Loucy (cell line): ENCODE data around the gene ADAM22.

ENCODE experiments used
- H2AFZ ChIP-seq: fragments of 200-600 bp; sonication (generic); 2 replicates; pipeline ENCODE4 v1.6.0; 2016; ENCODE audit warnings: antibody characterized with exemption, mild to moderate bottlenecking, low read length, moderate library complexity
- H3F3A ChIP-seq: fragments of 200-600 bp; 2 replicates; pipeline ENCODE4 v1.6.0; 2016; ENCODE audit warnings: antibody characterized with exemption, low read depth, mild to moderate bottlenecking
- H3K27me3 ChIP-seq: fragments of 200-600 bp; sonication (generic); 2 replicates; pipeline ENCODE4 v1.6.1; 2014; ENCODE audit warnings: low read length, mild to moderate bottlenecking; ENCODE audit not compliant: insufficient read depth, poor library complexity, severe bottlenecking
- H3K36me3 ChIP-seq: fragments of 200-600 bp; sonication (generic); 2 replicates; pipeline ENCODE4 v1.6.1; 2016; ENCODE audit warnings: low read length; ENCODE audit not compliant: insufficient read depth
- H3K4me1 ChIP-seq: fragments of 200-600 bp; sonication (generic); 2 replicates; pipeline ENCODE4 v1.5.1; 2014; ENCODE audit warnings: low read length, mild to moderate bottlenecking; ENCODE audit not compliant: insufficient read depth, poor library complexity, severe bottlenecking
- H3K4me2 ChIP-seq: fragments of 200-600 bp; sonication (generic); 2 replicates; pipeline ENCODE4 v1.6.0; 2014; ENCODE audit warnings: antibody characterized with exemption, low read length, low read depth, mild to moderate bottlenecking; ENCODE audit not compliant: poor library complexity, severe bottlenecking
- H3K4me3 ChIP-seq: fragments of 200-600 bp; sonication (generic); 2 replicates; pipeline ENCODE4 v1.5.1; 2014; ENCODE audit warnings: low read length, mild to moderate bottlenecking, mixed read lengths; ENCODE audit not compliant: poor library complexity, severe bottlenecking
- H3K79me2 ChIP-seq: fragments of 200-600 bp; sonication (generic); 2 replicates; pipeline ENCODE4 v1.6.1; 2014; ENCODE audit warnings: low read length; ENCODE audit not compliant: insufficient read depth
- H3K9ac ChIP-seq: fragments of 200-600 bp; sonication (generic); 2 replicates; pipeline ENCODE4 v1.6.0; 2014; ENCODE audit warnings: mild to moderate bottlenecking, low read depth, low read length, moderate library complexity; ENCODE audit not compliant: poor library complexity, severe bottlenecking
- H3K9me2 ChIP-seq: fragments of 200-600 bp; sonication (generic); replicated peaks from 2 replicates; pipeline ENCODE4 v1.6.1; 2016; ENCODE audit warnings: low read depth, low read length, mixed read lengths
- H3K9me3 ChIP-seq: fragments of 200-600 bp; sonication (generic); 2 replicates; pipeline ENCODE4 v1.6.1; 2014; ENCODE audit warnings: mild to moderate bottlenecking, antibody characterized with exemption, low read length, low read depth; ENCODE audit not compliant: insufficient read depth
- H4K20me1 ChIP-seq: fragments of 200-600 bp; sonication (generic); 2 replicates; pipeline ENCODE4 v1.6.0; 2014; ENCODE audit warnings: antibody characterized with exemption, low read length, mild to moderate bottlenecking; ENCODE audit not compliant: insufficient read depth, poor library complexity, severe bottlenecking
- EZH2phosphoT487 ChIP-seq: fragments of 200-600 bp; IDR thresholded peaks from 2 replicates; pipeline ENCODE4 v1.6.1; 2018; ENCODE audit warnings: antibody characterized with exemption, mild to moderate bottlenecking, moderate library complexity, borderline replicate concordance
- TF ChIP-seq, protein P1 (sequence below): fragments of 200-600 bp; sonication (generic); conservative IDR thresholded peaks from 2 replicates; pipeline ENCODE4 v1.5.1; 2014; ENCODE audit warnings: mild to moderate bottlenecking, antibody characterized with exemption, low read length

The ADAM22 gene

DNA sequence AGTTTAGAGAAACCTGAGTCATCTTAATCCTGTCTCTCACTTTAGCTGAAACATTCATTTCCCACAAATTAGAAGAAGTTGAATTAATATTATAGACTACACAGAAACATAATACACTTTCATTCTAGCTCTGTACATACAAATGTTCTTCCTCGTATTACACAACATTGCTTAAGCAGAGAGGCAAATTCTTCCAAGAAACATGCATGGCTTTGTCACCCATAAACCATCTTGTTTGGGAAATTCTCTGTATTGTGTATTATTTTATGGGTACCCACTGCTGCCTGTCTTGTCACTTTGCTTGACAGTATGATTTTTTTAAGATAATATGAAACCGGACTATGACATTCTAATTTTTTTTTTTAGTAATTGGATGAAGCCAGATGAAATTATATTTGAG lies 181.8 kb downstream of the ADAM22 start:
- Histone ChIP-seq H3K9me2 (no peaks in the 10 kb centered on the region), H4K20me1 (no peaks in the 10 kb centered on the region), H3K9ac (no peak overlapping the region), H2AFZ (no peak overlapping the region), H3F3A (no peaks in the 10 kb centered on the region), H3K79me2 (no peaks in the 10 kb centered on the region), H3K27me3 (no peaks in the 10 kb centered on the region), H3K36me3 (peaks cover 3% of the 10 kb centered on the region; the same call in 1 of the 2 replicates), H3K4me2 (no peak overlapping the region), H3K9me3 (no peaks in the 10 kb centered on the region), H3K4me1 (no peaks in the 10 kb centered on the region), H3K4me3 (no peak overlapping the region)
- TF ChIP-seq, protein P1, sequence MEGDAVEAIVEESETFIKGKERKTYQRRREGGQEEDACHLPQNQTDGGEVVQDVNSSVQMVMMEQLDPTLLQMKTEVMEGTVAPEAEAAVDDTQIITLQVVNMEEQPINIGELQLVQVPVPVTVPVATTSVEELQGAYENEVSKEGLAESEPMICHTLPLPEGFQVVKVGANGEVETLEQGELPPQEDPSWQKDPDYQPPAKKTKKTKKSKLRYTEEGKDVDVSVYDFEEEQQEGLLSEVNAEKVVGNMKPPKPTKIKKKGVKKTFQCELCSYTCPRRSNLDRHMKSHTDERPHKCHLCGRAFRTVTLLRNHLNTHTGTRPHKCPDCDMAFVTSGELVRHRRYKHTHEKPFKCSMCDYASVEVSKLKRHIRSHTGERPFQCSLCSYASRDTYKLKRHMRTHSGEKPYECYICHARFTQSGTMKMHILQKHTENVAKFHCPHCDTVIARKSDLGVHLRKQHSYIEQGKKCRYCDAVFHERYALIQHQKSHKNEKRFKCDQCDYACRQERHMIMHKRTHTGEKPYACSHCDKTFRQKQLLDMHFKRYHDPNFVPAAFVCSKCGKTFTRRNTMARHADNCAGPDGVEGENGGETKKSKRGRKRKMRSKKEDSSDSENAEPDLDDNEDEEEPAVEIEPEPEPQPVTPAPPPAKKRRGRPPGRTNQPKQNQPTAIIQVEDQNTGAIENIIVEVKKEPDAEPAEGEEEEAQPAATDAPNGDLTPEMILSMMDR, result no peak
- TF ChIP-seq EZH2phosphoT487, result no peak

DNA sequence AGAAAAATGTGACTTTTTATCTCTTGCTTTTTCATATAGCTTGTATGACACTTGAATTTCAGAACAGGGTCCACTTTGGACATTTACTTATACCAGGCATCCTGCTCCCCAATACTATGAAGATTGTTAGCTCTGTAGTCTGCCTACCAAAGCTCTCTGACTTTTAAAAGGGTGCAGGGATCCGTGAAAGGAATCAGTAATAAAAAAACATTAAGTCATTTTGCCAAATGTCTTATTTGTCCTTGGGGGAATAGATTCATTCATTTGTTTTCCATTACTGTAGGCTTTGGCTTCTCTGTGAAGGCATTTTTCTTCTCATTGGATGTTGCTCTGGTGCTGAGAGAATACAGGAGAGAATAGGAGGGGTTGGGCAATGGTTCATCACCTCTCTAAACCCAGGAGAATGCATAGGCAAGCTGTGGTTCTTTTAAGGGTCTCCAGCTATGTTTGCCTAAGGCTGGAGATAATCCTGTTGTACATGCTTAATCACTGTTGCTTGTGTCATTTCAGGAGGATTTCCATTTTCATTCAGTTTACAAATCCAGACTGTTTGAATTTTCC lies 182.3 kb downstream of the ADAM22 start:
- no peak overlapping the region for H3K4me2 ChIP-seq
- no peak overlapping the region for H3K9ac ChIP-seq
- no peaks in the 10 kb centered on the region for H3K27me3 ChIP-seq
- no peaks in the 10 kb centered on the region for H4K20me1 ChIP-seq
- no peak overlapping the region for H2AFZ ChIP-seq
- peaks cover 3% of the 10 kb centered on the region; the same call in 1 of the 2 replicates for H3K36me3 ChIP-seq
- H3K4me3 ChIP-seq, result no peak overlapping the region
- no peaks in the 10 kb centered on the region for H3K79me2 ChIP-seq
- no peak for TF ChIP-seq EZH2phosphoT487
- TF ChIP-seq, protein P1, result no peak
- no peaks in the 10 kb centered on the region for H3K9me3 ChIP-seq
- no peaks in the 10 kb centered on the region for H3F3A ChIP-seq
- no peaks in the 10 kb centered on the region for H3K4me1 ChIP-seq
- H3K9me2 ChIP-seq, result no peaks in the 10 kb centered on the region

DNA sequence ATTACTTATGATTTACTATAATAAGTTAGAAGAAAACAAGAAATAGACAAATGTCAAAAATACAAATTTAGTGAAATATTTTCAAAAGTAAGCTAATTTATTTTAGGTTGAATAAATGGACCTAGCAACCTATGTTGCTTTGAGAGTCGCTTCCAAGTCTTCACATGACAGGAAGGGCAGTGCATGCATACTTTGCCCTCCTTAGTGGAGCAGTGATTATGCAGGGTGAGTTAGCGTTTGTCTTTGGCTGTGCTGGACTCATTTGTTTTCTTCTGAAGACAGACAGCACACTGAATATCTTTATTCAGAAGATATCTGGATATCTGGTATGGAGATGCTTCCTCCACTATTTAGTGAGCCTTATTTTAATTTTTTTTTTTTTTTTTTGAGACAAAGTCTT lies 183.3 kb downstream of the ADAM22 start:
- Histone ChIP-seq H3K4me1 (no peaks in the 10 kb centered on the region), H3K4me3 (no peak overlapping the region), H3K9me3 (no peaks in the 10 kb centered on the region), H3K4me2 (no peak overlapping the region), H3K36me3 (peaks cover 3% of the 10 kb centered on the region; the same call in 1 of the 2 replicates), H4K20me1 (no peaks in the 10 kb centered on the region), H3K27me3 (no peaks in the 10 kb centered on the region), H2AFZ (no peak overlapping the region), H3K9ac (no peak overlapping the region), H3K79me2 (no peaks in the 10 kb centered on the region), H3K9me2 (no peaks in the 10 kb centered on the region), H3F3A (no peaks in the 10 kb centered on the region)
- TF ChIP-seq, protein P1, result no peak
- no peak for TF ChIP-seq EZH2phosphoT487
